Measurements from ENCODE around the gene ZNF384.

ZNF384 gene

GRCh38 chr12:6699259-6699988, 10.2 kb upstream of the ZNF384 start:
- WGBS (ENCODE audit: insufficient coverage, insufficient read length), result no CpG with 5 or more reads among the region's 16 CpGs
- peaks cover 9% of the 10 kb centered on the region for H3K27me3 ChIP-seq (ENCODE audit: control insufficient read depth, insufficient read depth, low read length)
- H3K27ac ChIP-seq (ENCODE audit: low read length), result no peak overlapping the region
- no peak for DNase-seq (ENCODE audit: low read depth, low spot score)
- peak overlapping the region; percentile 78; the same call in 1 of the 2 replicates for H3K4me3 ChIP-seq (ENCODE audit: low read length)
- 0 out of 2 replicates have a peak, but pooled peaks cover 2% of the 10 kb centered on the region for H3K36me3 ChIP-seq (ENCODE audit: control insufficient read depth, insufficient read depth, low read length)
- no peaks in the 10 kb centered on the region for H3K9me3 ChIP-seq (ENCODE audit: control insufficient read depth, insufficient read depth, low read length)
- peaks cover 6% of the 10 kb centered on the region; the same call in 1 of the 2 replicates for H3K4me1 ChIP-seq (ENCODE audit: control insufficient read depth, insufficient read depth, low read length)

- Histone ChIP-seq H3K27ac (ENCODE audit: low read length) (no peak overlapping the region), H3K9me3 (ENCODE audit: control insufficient read depth, insufficient read depth, low read length) (no peaks in the 10 kb centered on the region), H3K27me3 (ENCODE audit: control insufficient read depth, insufficient read depth, low read length) (peaks cover 9% of the 10 kb centered on the region), H3K4me1 (ENCODE audit: control insufficient read depth, insufficient read depth, low read length) (peaks cover 6% of the 10 kb centered on the region; the same call in 1 of the 2 replicates), H3K36me3 (ENCODE audit: control insufficient read depth, insufficient read depth, low read length) (0 out of 2 replicates have a peak, but pooled peaks cover 3% of the 10 kb centered on the region), H3K4me3 (ENCODE audit: low read length) (no peak overlapping the region)
- no peak for DNase-seq (ENCODE audit: low read depth, low spot score)
- WGBS (ENCODE audit: insufficient coverage, insufficient read length), result no CpG with 5 or more reads among the region's 8 CpGs
Observed at GRCh38 chr12:6698352-6699046, 9.3 kb upstream of the ZNF384 start.

GRCh38 chr12:6697584-6698351, 8.6 kb upstream of the ZNF384 start:
- H3K9me3 ChIP-seq (ENCODE audit: control insufficient read depth, insufficient read depth, low read length), result no peaks in the 10 kb centered on the region
- DNase-seq (ENCODE audit: low read depth, low spot score), result peak; percentile 63
- no CpG with 5 or more reads among the region's 17 CpGs for WGBS (ENCODE audit: insufficient coverage, insufficient read length)
- peaks cover 9% of the 10 kb centered on the region for H3K27me3 ChIP-seq (ENCODE audit: control insufficient read depth, insufficient read depth, low read length)
- H3K4me1 ChIP-seq (ENCODE audit: control insufficient read depth, insufficient read depth, low read length), result peaks cover 6% of the 10 kb centered on the region; the same call in 1 of the 2 replicates
- 0 out of 2 replicates have a peak, but pooled peaks cover 3% of the 10 kb centered on the region for H3K36me3 ChIP-seq (ENCODE audit: control insufficient read depth, insufficient read depth, low read length)
- H3K27ac ChIP-seq (ENCODE audit: low read length), result no peak overlapping the region
- H3K4me3 ChIP-seq (ENCODE audit: low read length), result no peak overlapping the region

DNA sequence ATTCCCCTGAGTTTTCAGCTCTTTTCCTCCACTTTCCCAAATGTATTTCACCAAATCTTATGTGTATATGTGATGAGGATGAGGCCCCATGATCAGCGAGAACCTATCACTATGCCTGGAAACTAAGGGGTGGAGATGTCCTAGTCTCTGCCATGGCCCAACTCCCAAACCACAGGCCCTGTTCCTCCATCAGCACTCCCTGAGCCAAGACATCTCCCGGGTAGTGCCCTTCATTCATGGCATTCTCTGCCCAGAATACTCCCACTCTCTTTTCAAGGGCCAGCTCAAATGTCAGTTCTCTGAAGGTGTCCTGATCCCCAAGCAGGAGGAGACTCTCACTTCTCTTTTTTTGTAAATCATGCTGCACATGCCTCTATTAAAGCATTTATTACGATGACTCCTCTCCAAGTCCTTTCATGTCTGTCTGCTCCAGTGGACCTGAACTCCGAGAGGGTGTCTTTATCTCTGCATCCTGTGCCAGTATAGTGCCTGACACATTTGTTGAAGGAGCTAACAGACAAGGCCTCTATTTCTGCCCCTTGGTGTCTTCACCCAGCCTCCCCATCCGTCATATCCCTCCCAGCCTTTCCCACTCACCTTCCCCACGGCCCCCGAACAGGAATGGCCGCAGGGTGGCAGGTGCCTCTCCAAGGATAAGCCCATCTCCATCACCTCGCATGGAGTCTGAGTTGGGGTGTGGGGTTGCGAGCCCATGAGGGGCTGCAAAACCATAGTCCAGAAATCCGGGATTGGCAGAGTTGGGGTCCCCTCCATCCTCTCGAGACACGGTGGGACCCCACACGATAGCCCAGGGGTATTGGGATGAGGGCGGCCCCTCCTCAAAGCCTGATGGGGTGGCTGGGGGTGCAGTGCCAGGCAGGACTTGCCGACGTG, 7.8 kb upstream of the ZNF384 start:
- Histone ChIP-seq H3K4me3 (ENCODE audit: low read length) (no peak overlapping the region), H3K36me3 (ENCODE audit: control insufficient read depth, insufficient read depth, low read length) (0 out of 2 replicates have a peak, but pooled peaks cover 3% of the 10 kb centered on the region), H3K27ac (ENCODE audit: low read length) (no peak overlapping the region), H3K4me1 (ENCODE audit: control insufficient read depth, insufficient read depth, low read length) (peaks cover 6% of the 10 kb centered on the region; the same call in 1 of the 2 replicates), H3K9me3 (ENCODE audit: control insufficient read depth, insufficient read depth, low read length) (no peaks in the 10 kb centered on the region), H3K27me3 (ENCODE audit: control insufficient read depth, insufficient read depth, low read length) (peaks cover 9% of the 10 kb centered on the region)
- no peak for DNase-seq (ENCODE audit: low read depth, low spot score)
- no CpG with 5 or more reads among the region's 17 CpGs for WGBS (ENCODE audit: insufficient coverage, insufficient read length)

DNA sequence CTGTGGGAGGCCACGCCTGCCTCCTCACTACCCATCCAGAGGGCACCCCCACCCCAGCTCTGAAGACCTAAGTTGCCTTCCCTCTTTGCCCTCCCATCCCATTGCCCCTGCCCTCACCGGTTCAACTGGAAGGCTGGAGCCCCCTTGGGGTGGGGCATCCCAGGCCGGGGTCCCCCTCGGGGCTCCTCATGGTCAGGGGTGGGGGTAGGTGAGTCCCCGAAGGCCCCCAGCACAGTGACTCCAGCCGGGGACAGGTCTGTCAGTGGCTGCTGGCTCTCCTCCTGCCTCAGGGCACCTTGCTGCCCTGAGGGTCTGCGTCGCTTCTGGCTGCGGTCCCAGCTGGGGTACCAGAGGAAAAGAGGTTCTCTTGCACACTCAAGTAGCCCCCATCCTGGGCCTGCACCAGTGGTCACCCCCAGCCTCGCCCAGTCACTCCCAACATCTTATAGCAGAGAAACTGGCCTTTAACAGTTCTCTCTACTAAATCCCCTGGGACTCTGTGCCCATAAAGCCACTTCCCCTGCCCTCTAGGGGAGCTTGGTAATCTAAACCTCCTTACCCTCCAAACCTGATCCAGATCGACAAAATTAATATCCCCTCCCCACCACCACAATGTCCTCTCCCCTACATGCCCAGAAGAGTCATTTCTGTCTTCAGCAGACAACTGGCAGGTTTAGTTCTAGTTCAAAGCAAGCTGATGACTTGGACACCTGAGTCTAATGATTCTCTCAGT, 6.3 kb upstream of the ZNF384 start:
- H3K9me3 ChIP-seq (ENCODE audit: control insufficient read depth, insufficient read depth, low read length), result no peaks in the 10 kb centered on the region
- H3K27ac ChIP-seq (ENCODE audit: low read length), result no peak overlapping the region
- 0 out of 2 replicates have a peak, but pooled peaks cover 3% of the 10 kb centered on the region for H3K36me3 ChIP-seq (ENCODE audit: control insufficient read depth, insufficient read depth, low read length)
- WGBS (ENCODE audit: insufficient coverage, insufficient read length), result no CpG with 5 or more reads among the region's 11 CpGs
- peaks cover 3% of the 10 kb centered on the region; the same call in 1 of the 2 replicates for H3K4me1 ChIP-seq (ENCODE audit: control insufficient read depth, insufficient read depth, low read length)
- DNase-seq (ENCODE audit: low read depth, low spot score), result no peak
- H3K27me3 ChIP-seq (ENCODE audit: control insufficient read depth, insufficient read depth, low read length), result no peaks in the 10 kb centered on the region; the same call in 1 of the 2 replicates
- no peak overlapping the region for H3K4me3 ChIP-seq (ENCODE audit: low read length)

- Histone ChIP-seq H3K4me1 (ENCODE audit: control insufficient read depth, insufficient read depth, low read length) (peaks cover 3% of the 10 kb centered on the region; the same call in 1 of the 2 replicates), H3K4me3 (ENCODE audit: low read length) (no peak overlapping the region), H3K36me3 (ENCODE audit: control insufficient read depth, insufficient read depth, low read length) (0 out of 2 replicates have a peak, but pooled peaks cover 3% of the 10 kb centered on the region), H3K27me3 (ENCODE audit: control insufficient read depth, insufficient read depth, low read length) (no peaks in the 10 kb centered on the region; the same call in 1 of the 2 replicates), H3K27ac (ENCODE audit: low read length) (no peak overlapping the region), H3K9me3 (ENCODE audit: control insufficient read depth, insufficient read depth, low read length) (no peaks in the 10 kb centered on the region)
- no peak for DNase-seq (ENCODE audit: low read depth, low spot score)
- no CpG with 5 or more reads among the region's 9 CpGs for WGBS (ENCODE audit: insufficient coverage, insufficient read length)
Observed at GRCh38 chr12:6694701-6695100, 5.5 kb upstream of the ZNF384 start.

GRCh38 chr12:6693832-6694355, 4.7 kb upstream of the ZNF384 start:
- Histone ChIP-seq H3K27ac (ENCODE audit: low read length) (no peak overlapping the region), H3K4me3 (ENCODE audit: low read length) (no peak overlapping the region), H3K27me3 (ENCODE audit: control insufficient read depth, insufficient read depth, low read length) (no peaks in the 10 kb centered on the region), H3K9me3 (ENCODE audit: control insufficient read depth, insufficient read depth, low read length) (no peaks in the 10 kb centered on the region), H3K4me1 (ENCODE audit: control insufficient read depth, insufficient read depth, low read length) (peaks cover 3% of the 10 kb centered on the region; the same call in 1 of the 2 replicates), H3K36me3 (ENCODE audit: control insufficient read depth, insufficient read depth, low read length) (0 out of 2 replicates have a peak, but pooled peaks cover 3% of the 10 kb centered on the region)
- WGBS (ENCODE audit: insufficient coverage, insufficient read length), result no CpG with 5 or more reads among the region's 4 CpGs
- DNase-seq (ENCODE audit: low read depth, low spot score), result no peak

DNA sequence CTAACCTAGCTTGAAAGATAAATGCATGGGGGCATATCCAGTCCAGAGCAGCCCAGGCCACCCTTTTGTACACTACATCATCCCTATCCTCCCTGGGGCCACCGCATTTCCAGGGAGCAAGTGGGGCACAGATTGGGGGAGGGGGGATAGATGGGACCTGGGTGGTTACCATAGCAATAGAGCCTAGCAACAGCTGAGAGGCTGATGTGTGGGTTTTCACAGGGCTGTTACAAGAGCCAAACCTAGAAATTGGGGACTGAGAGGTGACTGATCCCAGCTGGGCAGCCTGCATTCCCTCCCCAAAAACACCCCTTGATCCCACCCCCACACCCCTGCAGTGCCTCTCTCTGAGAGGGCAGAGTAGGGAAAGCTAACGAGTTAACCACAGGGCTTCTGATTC, 3.7 kb upstream of the ZNF384 start:
- no peak overlapping the region for H3K27ac ChIP-seq (ENCODE audit: low read length)
- H3K4me1 ChIP-seq (ENCODE audit: control insufficient read depth, insufficient read depth, low read length), result no peaks in the 10 kb centered on the region
- H3K4me3 ChIP-seq (ENCODE audit: low read length), result no peak overlapping the region
- H3K9me3 ChIP-seq (ENCODE audit: control insufficient read depth, insufficient read depth, low read length), result no peaks in the 10 kb centered on the region
- WGBS (ENCODE audit: insufficient coverage, insufficient read length), result no CpG with 5 or more reads among the region's 2 CpGs
- H3K36me3 ChIP-seq (ENCODE audit: control insufficient read depth, insufficient read depth, low read length), result 0 out of 2 replicates have a peak, but pooled peaks cover 3% of the 10 kb centered on the region
- DNase-seq (ENCODE audit: low read depth, low spot score), result no peak
- no peaks in the 10 kb centered on the region for H3K27me3 ChIP-seq (ENCODE audit: control insufficient read depth, insufficient read depth, low read length)

DNA sequence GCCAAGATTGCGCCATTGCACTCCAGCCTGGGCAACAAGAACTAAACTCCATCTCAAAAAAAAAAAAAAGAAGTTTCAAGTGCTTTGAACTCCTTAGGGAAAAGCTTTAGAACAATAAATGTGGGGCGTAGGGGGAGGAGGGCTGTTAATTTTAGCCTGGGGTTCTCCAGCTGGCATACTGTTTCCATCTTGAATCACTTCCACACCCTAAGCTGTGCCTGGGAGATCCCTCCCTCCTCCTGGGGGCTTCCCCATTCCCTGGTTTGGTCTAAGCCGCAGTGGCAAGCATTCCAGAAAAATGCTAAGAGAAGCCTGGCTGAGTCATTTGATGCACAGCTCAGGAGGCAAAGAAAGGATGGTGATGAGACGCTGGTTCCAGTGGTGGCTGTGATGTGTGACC, 2.3 kb upstream of the ZNF384 start:
- WGBS (ENCODE audit: insufficient coverage, insufficient read length), result no CpG with 5 or more reads among the region's 4 CpGs
- no peak for DNase-seq (ENCODE audit: low read depth, low spot score)
- Histone ChIP-seq H3K27me3 (ENCODE audit: control insufficient read depth, insufficient read depth, low read length) (no peaks in the 10 kb centered on the region), H3K36me3 (ENCODE audit: control insufficient read depth, insufficient read depth, low read length) (0 out of 2 replicates have a peak, but pooled peaks cover 3% of the 10 kb centered on the region), H3K4me1 (ENCODE audit: control insufficient read depth, insufficient read depth, low read length) (no peaks in the 10 kb centered on the region), H3K4me3 (ENCODE audit: low read length) (no peak overlapping the region), H3K9me3 (ENCODE audit: control insufficient read depth, insufficient read depth, low read length) (no peaks in the 10 kb centered on the region), H3K27ac (ENCODE audit: low read length) (no peak overlapping the region)
